Progenitor cell of endocrine pancreas (in vitro differentiated cells): Measurements from ENCODE around the gene CENPL. TPM values are rescaled to one million over a fixed set of nuclear protein-coding genes. Genes with fewer than 3 reads are reported as not detected.
"Not testable (repeated sequence)": the region's sequence is repeated elsewhere in the genome, so short reads cannot be mapped to it uniquely, and the experiment has no call there.

Source experiments
- DNase-seq: peaks from one replicate; pipeline ENCODE4 v3.0.0; 2021; ENCODE audit warnings: low spot score; ENCODE audit not compliant: unreplicated experiment
- H3K27ac Mint-ChIP-seq: 2 replicates; pipeline ENCODE4 v1.8.0; 2021; ENCODE audit warnings: mild to moderate bottlenecking, moderate library complexity, mixed read lengths
- H3K27me3 Mint-ChIP-seq: 2 replicates; pipeline ENCODE4 v1.8.0; 2021; ENCODE audit warnings: mixed read lengths
- H3K36me3 Mint-ChIP-seq: 2 replicates; pipeline ENCODE4 v1.8.0; 2022; ENCODE audit warnings: mixed read lengths; ENCODE audit not compliant: insufficient read depth
- H3K4me1 Mint-ChIP-seq: 2 replicates; pipeline ENCODE4 v1.8.0; 2021; ENCODE audit warnings: low read depth, mixed read lengths
- H3K4me3 Mint-ChIP-seq: 2 replicates; pipeline ENCODE4 v1.8.0; 2021; ENCODE audit warnings: low read depth, mild to moderate bottlenecking, moderate library complexity, mixed read lengths
- H3K9me3 Mint-ChIP-seq: 2 replicates; pipeline ENCODE4 v1.8.0; 2021; ENCODE audit warnings: low read depth, mixed read lengths
- total RNA-seq: library from RNA; stranded (reverse); gene quantifications from 2 replicates; pipeline ENCODE4 v1.2.1, GENCODE V29; 2021
- TF ChIP-seq, protein P1 (sequence below): fragments of 200-600 bp; sonication (generic); IDR thresholded peaks from one replicate; pipeline ENCODE4 v1.5.0; 2021; ENCODE audit warnings: antibody characterized with exemption, mild to moderate bottlenecking; ENCODE audit not compliant: unreplicated experiment

Gene CENPL
- total RNA-seq, 1 donor from 2014 or later = 12.0 TPM

DNA sequence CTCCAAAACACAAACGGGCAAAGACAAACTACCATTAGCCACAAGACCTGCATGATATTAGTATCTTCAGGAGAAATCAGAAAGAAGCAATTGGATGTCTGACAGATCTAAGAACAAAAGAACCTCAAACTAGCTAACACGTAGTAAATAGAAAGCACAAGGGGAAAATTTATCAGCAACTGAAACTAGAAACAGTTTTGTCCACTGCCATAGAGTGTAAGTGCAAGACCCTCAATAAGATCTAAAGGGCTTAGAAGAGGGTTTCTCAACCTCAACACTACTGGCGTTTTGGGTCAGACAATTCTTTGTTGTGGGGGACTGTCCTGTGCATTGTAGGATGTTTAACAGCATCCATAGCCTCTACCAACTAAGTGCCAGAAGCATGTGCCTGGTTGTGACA, 55.9 kb downstream of the CENPL start:
- Mint-ChIP-seq H3K27me3 (no peaks in the 10 kb centered on the region), H3K27ac (no peak overlapping the region), H3K4me1 (no peaks in the 10 kb centered on the region), H3K9me3 (peaks cover 11% of the 10 kb centered on the region), H3K36me3 (peaks cover 20% of the 10 kb centered on the region), H3K4me3 (no peak overlapping the region)
- DNase-seq = no peak
- TF ChIP-seq, protein P1, sequence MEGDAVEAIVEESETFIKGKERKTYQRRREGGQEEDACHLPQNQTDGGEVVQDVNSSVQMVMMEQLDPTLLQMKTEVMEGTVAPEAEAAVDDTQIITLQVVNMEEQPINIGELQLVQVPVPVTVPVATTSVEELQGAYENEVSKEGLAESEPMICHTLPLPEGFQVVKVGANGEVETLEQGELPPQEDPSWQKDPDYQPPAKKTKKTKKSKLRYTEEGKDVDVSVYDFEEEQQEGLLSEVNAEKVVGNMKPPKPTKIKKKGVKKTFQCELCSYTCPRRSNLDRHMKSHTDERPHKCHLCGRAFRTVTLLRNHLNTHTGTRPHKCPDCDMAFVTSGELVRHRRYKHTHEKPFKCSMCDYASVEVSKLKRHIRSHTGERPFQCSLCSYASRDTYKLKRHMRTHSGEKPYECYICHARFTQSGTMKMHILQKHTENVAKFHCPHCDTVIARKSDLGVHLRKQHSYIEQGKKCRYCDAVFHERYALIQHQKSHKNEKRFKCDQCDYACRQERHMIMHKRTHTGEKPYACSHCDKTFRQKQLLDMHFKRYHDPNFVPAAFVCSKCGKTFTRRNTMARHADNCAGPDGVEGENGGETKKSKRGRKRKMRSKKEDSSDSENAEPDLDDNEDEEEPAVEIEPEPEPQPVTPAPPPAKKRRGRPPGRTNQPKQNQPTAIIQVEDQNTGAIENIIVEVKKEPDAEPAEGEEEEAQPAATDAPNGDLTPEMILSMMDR = no peak

DNA sequence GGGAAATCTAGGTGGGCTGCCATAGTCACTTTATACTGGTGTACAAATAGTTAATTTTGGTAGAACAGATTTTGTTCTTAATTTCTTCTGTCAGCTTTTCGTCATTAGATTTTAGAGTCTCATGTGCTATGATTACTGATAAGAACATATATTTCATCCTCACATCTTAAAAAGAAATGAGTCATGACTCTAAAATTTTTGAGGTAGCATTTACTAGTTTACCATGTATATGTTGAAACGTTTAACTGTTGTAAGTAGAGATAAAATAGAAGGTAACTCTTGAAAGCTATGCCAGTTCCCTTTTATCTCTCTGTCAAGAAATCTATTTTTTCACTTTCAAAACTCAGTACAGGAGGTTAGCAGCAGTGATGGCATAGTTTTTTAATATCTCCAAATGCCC, 56.5 kb downstream of the CENPL start:
- TF ChIP-seq, protein P1 = no peak
- Mint-ChIP-seq H3K4me1 (no peaks in the 10 kb centered on the region), H3K27me3 (no peaks in the 10 kb centered on the region)

DNA sequence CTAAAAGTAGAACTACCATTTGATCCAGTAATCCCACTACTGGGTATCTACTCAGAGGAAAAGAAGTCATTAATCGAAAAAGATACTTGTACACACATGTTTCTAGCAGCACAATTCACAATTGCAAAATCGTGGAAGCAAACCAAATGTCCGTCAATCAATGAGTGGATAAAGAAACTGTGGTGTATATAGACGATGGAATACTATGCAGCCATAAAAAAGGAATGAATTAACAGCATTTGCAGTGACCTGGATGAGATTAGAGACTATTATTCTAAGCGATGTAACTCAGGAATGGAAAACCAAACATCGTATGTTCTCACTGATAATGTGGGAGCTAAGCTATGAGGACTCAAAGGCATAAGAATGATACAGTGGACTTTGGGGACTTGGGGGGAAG, 60.4 kb downstream of the CENPL start:
- not testable (repeated sequence) for H3K4me1 Mint-ChIP-seq, H3K4me3 Mint-ChIP-seq, DNase-seq, H3K27ac Mint-ChIP-seq, H3K27me3 Mint-ChIP-seq
- Mint-ChIP-seq H3K36me3 (peaks cover 60% of the 10 kb centered on the region), H3K9me3 (peaks cover 51% of the 10 kb centered on the region)

More for the DNA sequence above, 56.5 kb downstream of the CENPL start:
- Mint-ChIP-seq H3K9me3 (peaks cover 17% of the 10 kb centered on the region), H3K27ac (no peak overlapping the region), H3K4me3 (no peak overlapping the region), H3K36me3 (peaks cover 26% of the 10 kb centered on the region)
- DNase-seq = no peak

DNA sequence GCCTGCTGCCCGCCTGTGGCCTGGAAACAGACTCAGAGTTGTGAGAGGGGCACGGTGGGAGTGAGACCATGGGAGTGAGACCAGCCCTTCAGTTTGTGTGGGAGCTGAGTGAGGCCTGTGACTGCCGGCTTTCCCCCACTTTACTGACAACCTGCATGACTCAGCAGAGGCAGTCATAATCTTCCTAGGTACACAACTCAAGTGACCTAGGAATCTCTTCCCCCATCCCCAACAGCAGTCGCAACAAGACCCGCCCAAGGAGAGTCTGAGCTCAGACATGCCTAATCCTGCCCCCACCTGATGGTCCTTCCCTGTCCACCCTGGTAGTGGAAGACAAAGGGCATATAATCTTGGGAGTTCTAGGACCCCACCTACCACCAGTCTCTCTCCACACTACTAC, 65.7 kb downstream of the CENPL start:
- peaks cover 80% of the 10 kb centered on the region for H3K36me3 Mint-ChIP-seq
- peaks cover 45% of the 10 kb centered on the region for H3K9me3 Mint-ChIP-seq
- H3K27me3 Mint-ChIP-seq = no peaks in the 10 kb centered on the region
- H3K27ac Mint-ChIP-seq = no peak overlapping the region
- TF ChIP-seq, protein P1 = no peak
- no peak for DNase-seq
- no peaks in the 10 kb centered on the region for H3K4me1 Mint-ChIP-seq
- no peak overlapping the region for H3K4me3 Mint-ChIP-seq

DNA sequence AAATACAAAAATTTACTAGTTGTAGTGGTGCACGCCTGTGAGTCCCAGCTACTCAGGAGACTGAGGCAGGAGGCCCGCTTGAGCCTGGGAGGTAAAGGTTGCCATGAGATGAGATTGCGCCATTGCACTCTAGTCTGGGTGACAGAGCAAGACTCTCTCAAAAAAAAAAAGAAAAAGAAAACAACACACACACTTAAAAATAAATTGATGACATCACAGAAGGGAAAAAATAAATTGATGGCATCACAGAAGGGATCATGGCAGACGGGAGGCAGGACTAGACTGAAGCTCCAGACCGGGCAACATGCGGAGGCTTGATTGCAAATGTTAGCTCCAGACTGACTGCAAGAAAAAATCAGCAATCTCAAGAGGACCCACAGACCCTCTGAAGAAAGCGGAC, 66.6 kb downstream of the CENPL start:
- no peak overlapping the region for H3K27ac Mint-ChIP-seq
- H3K36me3 Mint-ChIP-seq = peaks cover 73% of the 10 kb centered on the region
- TF ChIP-seq, protein P1 = no peak
- H3K4me1 Mint-ChIP-seq = peaks cover 7% of the 10 kb centered on the region
- peaks cover 37% of the 10 kb centered on the region for H3K9me3 Mint-ChIP-seq
- no peak overlapping the region for H3K4me3 Mint-ChIP-seq
- no peak for DNase-seq
- H3K27me3 Mint-ChIP-seq = no peaks in the 10 kb centered on the region

DNA sequence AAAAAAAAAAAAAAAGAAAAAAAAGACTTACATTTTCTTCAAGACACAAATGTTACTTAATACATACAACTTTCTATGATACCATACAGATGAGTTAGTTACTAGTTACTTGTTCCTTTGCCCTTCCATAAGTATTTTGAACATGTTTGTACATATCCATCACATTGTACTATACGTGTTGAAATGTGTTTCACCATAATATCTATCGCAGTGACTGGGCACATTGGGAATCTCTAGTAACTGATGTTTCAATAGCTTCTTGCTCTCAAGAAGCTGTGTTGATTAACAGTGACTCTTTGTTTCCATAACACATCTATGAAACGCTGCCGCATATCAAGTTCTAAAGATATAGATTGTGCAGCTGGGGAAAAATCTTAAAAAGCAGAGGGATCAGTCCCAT, 67.0 kb downstream of the CENPL start:
- TF ChIP-seq, protein P1 = no peak
- no peaks in the 10 kb centered on the region for H3K27me3 Mint-ChIP-seq
- peaks cover 7% of the 10 kb centered on the region for H3K4me1 Mint-ChIP-seq
- H3K36me3 Mint-ChIP-seq = peaks cover 71% of the 10 kb centered on the region
- no peak overlapping the region for H3K27ac Mint-ChIP-seq
- H3K9me3 Mint-ChIP-seq = peaks cover 32% of the 10 kb centered on the region
- no peak for DNase-seq
- H3K4me3 Mint-ChIP-seq = no peak overlapping the region
